Left ventricle myocardium superior (tissue), 1 donor: ENCODE results near the gene RASA3. TPM values are rescaled to one million over a fixed set of nuclear protein-coding genes. Genes with fewer than 3 reads are reported as not detected.
"Not testable (repeated sequence)": the region's sequence is repeated elsewhere in the genome, so short reads cannot be mapped to it uniquely, and the experiment has no call there.

Experiments
- ATAC-seq: fragments of 200-7000 bp; cut with Tn5 transposase; one replicate; pipeline ENCODE4 v1.9.1; 2020; ENCODE audit warnings: mild to moderate bottlenecking, moderate library complexity
- DNase-seq: peaks from one replicate; pipeline ENCODE4 v3.0.0-alpha.2; 2020
- intact Hi-C: fragments of 100-400 bp; cut with micrococcal nuclease; formaldehyde crosslinking; loops from one replicate; pipeline ENCODE4 v1.11.0; 2022
- long read RNA-seq: library from polyadenylated mRNA; unstranded; transcript quantifications from one replicate; pipeline ENCODE4 v2.0.0, GENCODE V29; 2021
- total RNA-seq: library from RNA; stranded (reverse); fragmentation: NEBNext Ultra II Directional; extraction: Animal tissue kit (Norgen Biotek cat#: 25700); gene quantifications from one replicate; pipeline ENCODE4 v1.2.1, GENCODE V29; 2021
- donor health status: DM: no; HTN: yes; CAD: no; lungs with severe emphysema.

Gene RASA3, protein sequence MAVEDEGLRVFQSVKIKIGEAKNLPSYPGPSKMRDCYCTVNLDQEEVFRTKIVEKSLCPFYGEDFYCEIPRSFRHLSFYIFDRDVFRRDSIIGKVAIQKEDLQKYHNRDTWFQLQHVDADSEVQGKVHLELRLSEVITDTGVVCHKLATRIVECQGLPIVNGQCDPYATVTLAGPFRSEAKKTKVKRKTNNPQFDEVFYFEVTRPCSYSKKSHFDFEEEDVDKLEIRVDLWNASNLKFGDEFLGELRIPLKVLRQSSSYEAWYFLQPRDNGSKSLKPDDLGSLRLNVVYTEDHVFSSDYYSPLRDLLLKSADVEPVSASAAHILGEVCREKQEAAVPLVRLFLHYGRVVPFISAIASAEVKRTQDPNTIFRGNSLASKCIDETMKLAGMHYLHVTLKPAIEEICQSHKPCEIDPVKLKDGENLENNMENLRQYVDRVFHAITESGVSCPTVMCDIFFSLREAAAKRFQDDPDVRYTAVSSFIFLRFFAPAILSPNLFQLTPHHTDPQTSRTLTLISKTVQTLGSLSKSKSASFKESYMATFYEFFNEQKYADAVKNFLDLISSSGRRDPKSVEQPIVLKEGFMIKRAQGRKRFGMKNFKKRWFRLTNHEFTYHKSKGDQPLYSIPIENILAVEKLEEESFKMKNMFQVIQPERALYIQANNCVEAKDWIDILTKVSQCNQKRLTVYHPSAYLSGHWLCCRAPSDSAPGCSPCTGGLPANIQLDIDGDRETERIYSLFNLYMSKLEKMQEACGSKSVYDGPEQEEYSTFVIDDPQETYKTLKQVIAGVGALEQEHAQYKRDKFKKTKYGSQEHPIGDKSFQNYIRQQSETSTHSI
- total RNA-seq = 12.3 TPM
- long read RNA-seq, full-length matches to known transcripts = 5 of 26 reads
- long read RNA-seq, partial matches to known transcripts = 11 of 26 reads
- long read RNA-seq, other reads (novel, unspliced or antisense) = 10 of 26 reads

DNA sequence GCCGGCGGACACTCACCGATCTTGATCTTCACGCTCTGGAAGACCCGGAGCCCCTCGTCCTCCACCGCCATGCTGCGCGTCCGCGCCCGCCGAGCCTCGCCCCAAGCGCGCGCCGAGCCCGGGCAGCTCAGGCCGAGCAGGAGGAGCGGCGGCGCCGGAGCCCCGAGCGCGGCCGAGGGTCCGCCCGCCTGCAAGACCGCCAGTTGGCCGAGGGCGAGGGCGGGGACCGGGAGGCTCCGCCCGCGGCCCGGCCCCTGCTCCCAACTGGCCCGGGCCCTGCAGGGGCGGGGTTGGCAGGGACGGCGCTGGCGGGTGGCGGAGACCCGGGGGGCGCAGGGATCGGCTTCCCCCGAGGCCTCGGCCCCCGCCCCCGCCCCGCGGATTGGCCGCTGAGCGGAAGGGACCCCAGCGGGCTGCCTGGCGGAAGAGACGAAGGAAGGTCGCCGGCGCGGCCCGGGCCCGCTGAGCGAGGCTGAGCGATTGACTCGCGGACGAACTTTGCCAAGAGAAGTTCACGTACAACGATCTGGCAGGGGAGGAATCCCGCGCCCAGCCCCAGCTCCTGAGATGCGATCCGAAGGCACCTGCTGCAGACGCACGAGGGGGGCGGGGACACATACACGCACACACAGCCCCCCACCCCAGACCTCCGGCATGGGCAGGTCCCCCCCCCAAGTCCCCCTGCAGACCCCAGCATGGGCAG, at the start of gene RASA3:
RASA3 (minus strand) TSS at position 205 of the 703 bp plus-strand sequence; CDS start at position 71, 134 bp downstream.
- intact Hi-C loops = no loop called here
- DNase-seq (peak; percentile 91), ATAC-seq (peak; percentile 90)

GRCh38 chr13:114179087-114179658, 46.8 kb upstream of the RASA3 start, which contains the start of gene CFAP97D2:
Gene CFAP97D2, plus strand, starts transcription at chr13:114179257. Its CDS starts 74 bp downstream, at chr13:114179331.
- intact Hi-C loops = no loop called here
- ATAC-seq = no peak

DNA sequence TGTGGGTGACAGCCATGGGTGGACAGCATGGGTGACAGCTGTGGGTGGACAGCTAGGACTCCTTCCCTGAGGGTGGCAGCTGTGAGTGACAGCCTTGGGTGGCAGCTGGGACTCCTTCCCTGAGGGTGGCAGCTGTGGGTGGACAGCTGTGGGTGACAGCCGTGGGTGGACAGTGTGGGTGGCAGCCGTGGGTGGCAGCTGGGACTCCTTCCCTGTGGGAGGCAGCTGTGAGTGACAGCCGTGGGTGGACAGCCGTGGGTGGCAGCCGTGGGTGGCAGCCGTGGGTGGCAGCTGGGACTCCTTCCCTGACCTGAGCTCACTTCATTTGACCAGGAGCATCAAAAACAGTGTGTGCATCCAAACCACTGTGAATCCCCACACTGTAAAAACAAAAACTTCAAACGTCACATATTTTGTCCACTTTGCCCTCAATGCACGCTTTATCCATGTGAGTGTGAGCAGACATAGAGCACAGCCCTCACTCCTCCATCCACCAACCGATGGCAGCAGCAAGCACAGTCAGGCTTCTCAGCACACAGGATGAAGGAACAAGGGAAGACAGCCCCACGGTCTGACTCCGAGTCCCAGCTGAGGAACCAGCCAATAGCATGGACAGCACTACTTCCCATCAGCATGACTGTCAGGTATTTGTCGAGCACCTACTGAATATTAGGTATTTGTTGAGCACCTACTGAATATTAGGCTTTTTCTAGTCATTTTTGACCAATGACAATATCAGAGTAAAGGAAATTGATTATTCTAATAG, 45.0 kb upstream of the RASA3 start:
- no peak for ATAC-seq
- no peak for DNase-seq
- intact Hi-C loops = no loop called here

More at GRCh38 chr13:114179087-114179658, 46.8 kb upstream of the RASA3 start, which contains the start of gene CFAP97D2:
- DNase-seq = no peak

GRCh38 chr13:114176359-114176902, 44.0 kb upstream of the RASA3 start:
- DNase-seq, ATAC-seq, intact Hi-C loops: not testable (repeated sequence)

- ATAC-seq (no peak), DNase-seq (no peak)
- intact Hi-C loops = no loop called here
Observed at GRCh38 chr13:114174529-114174961, 42.1 kb upstream of the RASA3 start.

GRCh38 chr13:114173745-114174144, 41.3 kb upstream of the RASA3 start:
- DNase-seq = no peak
- ATAC-seq = no peak
- intact Hi-C loops = no loop called here

GRCh38 chr13:114173272-114173671, 40.8 kb upstream of the RASA3 start:
- DNase-seq (no peak), ATAC-seq (no peak)
- intact Hi-C loops = no loop called here

DNA sequence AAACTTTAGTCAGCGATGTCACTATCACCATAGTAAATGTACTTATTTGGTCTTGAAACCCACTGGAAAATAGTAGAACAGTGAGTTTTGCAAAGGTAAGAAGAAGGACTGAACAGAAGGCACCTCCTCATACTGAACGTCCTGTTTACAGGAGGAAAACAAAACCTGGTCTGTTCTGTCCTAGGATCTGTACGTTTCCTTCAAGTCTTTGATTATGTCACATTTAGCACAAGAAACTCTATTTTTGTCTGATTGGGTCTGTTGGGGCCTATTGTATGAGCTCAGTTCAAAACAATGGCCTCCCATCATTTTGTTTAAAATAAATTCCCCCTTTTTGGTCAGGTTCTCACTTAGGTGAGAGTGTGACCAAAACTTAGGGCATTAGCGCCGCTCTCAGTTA, 35.5 kb upstream of the RASA3 start:
- DNase-seq = no peak
- ATAC-seq = no peak
- intact Hi-C loops = no loop called here

DNA sequence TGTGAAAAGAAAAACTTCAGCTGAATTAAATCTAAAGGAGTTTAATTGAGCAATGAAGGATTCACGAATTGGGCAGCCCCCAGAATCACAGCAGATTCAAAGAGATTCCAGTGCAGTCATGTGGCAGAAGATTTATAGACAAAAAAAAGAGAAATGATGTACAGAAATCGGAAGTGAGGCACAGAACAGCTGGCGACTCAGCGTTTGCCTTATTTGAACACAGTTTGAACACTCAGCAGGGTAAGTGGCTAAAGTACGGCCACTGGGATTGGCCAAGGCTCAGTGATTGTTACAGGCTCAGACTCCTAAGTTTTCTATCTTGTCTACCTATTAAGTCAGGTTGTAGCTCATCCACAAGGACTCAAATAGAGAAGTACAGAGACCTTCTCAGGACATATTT, 35.0 kb upstream of the RASA3 start:
- no peak for DNase-seq
- ATAC-seq = no peak

GRCh38 chr13:114166381-114167131, 34.1 kb upstream of the RASA3 start:
- peak; percentile 82 for DNase-seq
- intact Hi-C loops = no loop called here
- ATAC-seq = peak; percentile 93

More for the DNA sequence above, 35.0 kb upstream of the RASA3 start:
- intact Hi-C loops = no loop called here

- intact Hi-C loops = no loop called here
- ATAC-seq (no peak), DNase-seq (no peak)
Observed at GRCh38 chr13:114164681-114165429, 32.4 kb upstream of the RASA3 start.

GRCh38 chr13:114164053-114164452, 31.6 kb upstream of the RASA3 start:
- intact Hi-C loops = no loop called here
- DNase-seq (no peak), ATAC-seq (no peak)

- no peak for ATAC-seq
- DNase-seq = no peak
- intact Hi-C loops = no loop called here
Observed at GRCh38 chr13:114162533-114162922, 30.1 kb upstream of the RASA3 start.

GRCh38 chr13:114161644-114162532, 29.5 kb upstream of the RASA3 start:
- DNase-seq (peak; percentile 67), ATAC-seq (peak; percentile 54)
- intact Hi-C loops = no loop called here

GRCh38 chr13:114161028-114161556, 28.7 kb upstream of the RASA3 start:
- intact Hi-C loops = no loop called here
- DNase-seq (no peak), ATAC-seq (no peak)
